Lower lobe of right lung (tissue), 2 donors: Measurements from ENCODE around the gene CASP7. TPM values are rescaled to one million over a fixed set of nuclear protein-coding genes. Genes with fewer than 3 reads are reported as not detected.
A peak's percentile ranks its signal among the peaks of the same experiment; 100 is the strongest.

ENCODE experiments used
- ATAC-seq, 2 donors: fragments of 200-7000 bp; cut with Tn5 transposase; one replicate each; pipeline ENCODE4 v1.9.1; 2020 to 2022; ENCODE audit warnings: mild to moderate bottlenecking in 2 of 2, moderate library complexity in 2 of 2
- DNase-seq: peaks from one replicate; pipeline ENCODE4 v3.0.0-alpha.2; 2020
- H3K27ac ChIP-seq: fragments of 200-600 bp; one replicate; pipeline ENCODE4 v1.8.0; 2022
- H3K27me3 ChIP-seq: fragments of 200-600 bp; one replicate; pipeline ENCODE4 v1.8.0; 2022; ENCODE audit warnings: low read depth
- H3K36me3 ChIP-seq: fragments of 200-600 bp; one replicate; pipeline ENCODE4 v1.8.0; 2022; ENCODE audit warnings: mild to moderate bottlenecking
- H3K4me1 ChIP-seq: fragments of 200-600 bp; one replicate; pipeline ENCODE4 v1.8.0; 2022
- H3K4me3 ChIP-seq: fragments of 200-600 bp; one replicate; pipeline ENCODE4 v1.8.0; 2022; ENCODE audit warnings: mild to moderate bottlenecking
- H3K9me3 ChIP-seq: fragments of 200-600 bp; one replicate; pipeline ENCODE4 v1.8.0; 2022
- CTCF ChIP-seq: fragments of 200-600 bp; IDR thresholded peaks from one replicate; pipeline ENCODE4 v1.8.0; 2022; ENCODE audit warnings: antibody characterized with exemption, mild to moderate bottlenecking
- intact Hi-C: fragments of 100-400 bp; cut with DNase I; formaldehyde crosslinking; loops from one replicate; pipeline ENCODE4 v1.11.0; 2022
- total RNA-seq: library from RNA; stranded (reverse); fragmentation: NEBNext Ultra II Directional; extraction: Animal tissue kit (Norgen Biotek cat#: 25700); gene quantifications from one replicate; pipeline ENCODE4 v1.2.1, GENCODE V29; 2021
- donor health status: DM: no; HTN: yes; CAD: no; lungs with severe emphysema.

CASP7 gene
- total RNA-seq, 1 donor from 2014 or later = 36.3 TPM

GRCh38 chr10:113736576-113736975 is 56.9 kb downstream of the CASP7 start:
- H3K27ac ChIP-seq = no peak overlapping the region
- DNase-seq = no peak
- intact Hi-C loops = no loop called here

GRCh38 chr10:113739031-113739430 is 59.3 kb downstream of the CASP7 start:
- H3K27ac ChIP-seq = no peak overlapping the region
- TF ChIP-seq CTCF = no peak
- DNase-seq = no peak
- H3K4me3 ChIP-seq = no peak overlapping the region
- H3K4me1 ChIP-seq = peaks cover 8% of the 10 kb centered on the region
- no peaks in the 10 kb centered on the region for H3K9me3 ChIP-seq
- H3K27me3 ChIP-seq = no peaks in the 10 kb centered on the region
- intact Hi-C loops = no loop called here
- no peaks in the 10 kb centered on the region for H3K36me3 ChIP-seq
- ATAC-seq = no peak

More at GRCh38 chr10:113736576-113736975, 56.9 kb downstream of the CASP7 start:
- Histone ChIP-seq H3K9me3 (no peaks in the 10 kb centered on the region), H3K36me3 (no peaks in the 10 kb centered on the region), H3K27me3 (no peaks in the 10 kb centered on the region), H3K4me1 (peaks cover 8% of the 10 kb centered on the region), H3K4me3 (no peak overlapping the region)
- ATAC-seq = no peak
- no peak for TF ChIP-seq CTCF

- DNase-seq = no peak
- H3K27ac ChIP-seq = no peak overlapping the region
- TF ChIP-seq CTCF = no peak
- peaks cover 8% of the 10 kb centered on the region for H3K4me1 ChIP-seq
- no peak for ATAC-seq
- H3K27me3 ChIP-seq = no peaks in the 10 kb centered on the region
- no peak overlapping the region for H3K4me3 ChIP-seq
- intact Hi-C loops = no loop called here
- no peaks in the 10 kb centered on the region for H3K36me3 ChIP-seq
- H3K9me3 ChIP-seq = no peaks in the 10 kb centered on the region
These were observed 59.9 kb downstream of the CASP7 start for GRCh38 chr10:113739577-113739976.

- no peak overlapping the region for H3K27ac ChIP-seq
- DNase-seq (no peak), ATAC-seq (peak; percentile 9 to 32)
- H3K4me3 ChIP-seq = no peak overlapping the region
- no peak for TF ChIP-seq CTCF
- no peaks in the 10 kb centered on the region for H3K9me3 ChIP-seq
- peaks cover 7% of the 10 kb centered on the region for H3K4me1 ChIP-seq
- H3K36me3 ChIP-seq = no peaks in the 10 kb centered on the region
- intact Hi-C loops = no loop called here
- H3K27me3 ChIP-seq = no peaks in the 10 kb centered on the region
These were observed 61.1 kb downstream of the CASP7 start for GRCh38 chr10:113740850-113741249.

- ATAC-seq (no peak), DNase-seq (no peak)
- Histone ChIP-seq H3K4me3 (no peak overlapping the region), H3K36me3 (no peaks in the 10 kb centered on the region), H3K4me1 (no peaks in the 10 kb centered on the region), H3K27ac (no peak overlapping the region), H3K9me3 (no peaks in the 10 kb centered on the region), H3K27me3 (no peaks in the 10 kb centered on the region)
- no peak for TF ChIP-seq CTCF
- intact Hi-C loops = no loop called here
These were observed 62.8 kb downstream of the CASP7 start for GRCh38 chr10:113742466-113742865.

GRCh38 chr10:113743594-113743993 is 63.9 kb downstream of the CASP7 start:
- H3K4me1 ChIP-seq = no peaks in the 10 kb centered on the region
- DNase-seq = no peak
- no peak for ATAC-seq
- H3K27me3 ChIP-seq = no peaks in the 10 kb centered on the region
- no peak for TF ChIP-seq CTCF
- H3K27ac ChIP-seq = no peak overlapping the region
- H3K36me3 ChIP-seq = no peaks in the 10 kb centered on the region
- no peak overlapping the region for H3K4me3 ChIP-seq
- intact Hi-C loops = no loop called here
- no peaks in the 10 kb centered on the region for H3K9me3 ChIP-seq
